A549 (cell line): Measurements from ENCODE around the gene CLIC5.

Source experiments
- BCL3 ChIP-seq: fragments of >200 bp; sonication (Bioruptor Twin); formaldehyde crosslinking; IDR thresholded peaks from 3 replicates; pipeline ENCODE4 v1.6.1; 2016
- CTCF ChIP-seq: fragments of >200 bp; sonication (Bioruptor Twin); formaldehyde crosslinking; IDR thresholded peaks from 3 replicates; pipeline ENCODE4 v1.5.1; 2016
- HOXA7 ChIP-seq: fragments of 250-450 bp; sonication (Bioruptor Pico); IDR thresholded peaks from 2 replicates; pipeline ENCODE4 v1.5.0; 2020; ENCODE audit warnings: mild to moderate bottlenecking, moderate library complexity
- MAZ ChIP-seq: fragments of 150-350 bp; IDR thresholded peaks from 2 replicates; pipeline ENCODE4 v1.6.1; 2014; ENCODE audit warnings: antibody characterized with exemption, low read depth, low read length, borderline replicate concordance
- POLR2A ChIP-seq: IDR thresholded peaks from 2 replicates; pipeline ENCODE4 v1.6.1; 2012; ENCODE audit warnings: mild to moderate bottlenecking, low read length
- POLR2AphosphoS2 ChIP-seq: conservative IDR thresholded peaks from 2 replicates; pipeline ENCODE4 v1.6.1; 2012; ENCODE audit warnings: low read length, improper control_type of control experiment, inconsistent platforms
- RAD21 ChIP-seq, 2 experiments: fragments of >200 bp in 1 of 2; sonication (Bioruptor Twin) in 1 of 2; formaldehyde crosslinking in 1 of 2; IDR thresholded peaks in 1 of 2; conservative IDR thresholded peaks in 1 of 2; 2 replicates in 1 of 2; 3 replicates in 1 of 2; pipeline ENCODE4 v1.6.1; 2012 to 2018; ENCODE audit warnings: inconsistent platforms in 1 of 2
- REST ChIP-seq: fragments of 200-600 bp; sonication (generic); IDR thresholded peaks from 2 replicates; pipeline ENCODE4 v1.6.1; 2016; ENCODE audit warnings: antibody characterized with exemption, mild to moderate bottlenecking, moderate library complexity
- RNF2 ChIP-seq: fragments of 200-600 bp; sonication (generic); IDR thresholded peaks from 2 replicates; pipeline ENCODE4 v1.6.1; 2016; ENCODE audit warnings: low read depth, mild to moderate bottlenecking, antibody characterized with exemption, moderate library complexity, borderline replicate concordance

GRCh38 chr6:46029602-46030001 is 13.9 kb upstream of the CLIC5 start:
- TF ChIP-seq REST (no peak), CTCF (no peak), BCL3 (no peak), POLR2AphosphoS2 (no peak), POLR2A (no peak), RAD21 (conservative IDR thresholded peaks at IDR 0.05 in 1 of 2, IDR thresholded peaks at IDR 0.05 in 1 of 2) (no peak), HOXA7 (no peak), RNF2 (no peak), MAZ (no peak)
